GM23338 (cell line): ENCODE results near the gene USH2A. TPM values are rescaled to one million over a fixed set of nuclear protein-coding genes. Genes with fewer than 3 reads are reported as not detected.

Experiments
- ATAC-seq: fragments of 200-7000 bp; cut with Tn5 transposase; 3 replicates; pipeline ENCODE4 v1.9.1; 2020
- DNase-seq: peaks from one replicate; pipeline ENCODE4 v3.0.0-alpha.2; 2015; ENCODE audit warnings: low spot score
- H2AFZ ChIP-seq: fragments of 200-600 bp; sonication (generic); 2 replicates; pipeline ENCODE4 v1.8.0; 2016; ENCODE audit warnings: antibody characterized with exemption, mild to moderate bottlenecking, moderate library complexity
- H3F3A ChIP-seq: fragments of 200-600 bp; sonication (generic); replicated peaks from 2 replicates; pipeline ENCODE4 v1.8.0; 2017; ENCODE audit warnings: antibody characterized with exemption, mixed run types, low read depth
- H3K27ac ChIP-seq: fragments of 200-600 bp; sonication (generic); 2 replicates; pipeline ENCODE4 v1.6.1; 2016; ENCODE audit warnings: low read depth
- H3K27me3 ChIP-seq: fragments of 200-600 bp; sonication (generic); 2 replicates; pipeline ENCODE4 v1.8.0; 2016; ENCODE audit warnings: mild to moderate bottlenecking, mixed run types, moderate library complexity; ENCODE audit not compliant: insufficient read depth
- H3K36me3 ChIP-seq: fragments of 200-600 bp; sonication (generic); 2 replicates; pipeline ENCODE4 v1.8.0; 2016; ENCODE audit warnings: mild to moderate bottlenecking; ENCODE audit not compliant: insufficient read depth
- H3K4me1 ChIP-seq: fragments of 200-600 bp; sonication (generic); 2 replicates; pipeline ENCODE4 v1.8.0; 2016; ENCODE audit warnings: mild to moderate bottlenecking, moderate library complexity; ENCODE audit not compliant: insufficient read depth
- H3K4me2 ChIP-seq: fragments of 200-600 bp; sonication (generic); 2 replicates; pipeline ENCODE4 v1.7.1; 2017; ENCODE audit warnings: mixed run types
- H3K4me3 ChIP-seq: fragments of 200-600 bp; sonication (generic); 2 replicates; pipeline ENCODE4 v1.6.1; 2016; ENCODE audit warnings: mixed run types
- H3K79me2 ChIP-seq: fragments of 200-600 bp; sonication (generic); replicated peaks from 2 replicates; pipeline ENCODE4 v1.8.0; 2017; ENCODE audit warnings: mild to moderate bottlenecking; ENCODE audit not compliant: insufficient read depth
- H3K9me2 ChIP-seq: fragments of 200-600 bp; sonication (generic); 2 replicates; pipeline ENCODE4 v1.8.0; 2017; ENCODE audit not compliant: insufficient read depth
- H4K20me1 ChIP-seq: fragments of 200-600 bp; sonication (generic); replicated peaks from 2 replicates; pipeline ENCODE4 v1.8.0; 2017; ENCODE audit warnings: mild to moderate bottlenecking; ENCODE audit not compliant: insufficient read depth
- H3K27ac Mint-ChIP-seq: 2 replicates; pipeline ENCODE4 v1.8.0; 2020; ENCODE audit warnings: inconsistent platforms, mild to moderate bottlenecking, moderate library complexity, mixed read lengths
- H3K27me3 Mint-ChIP-seq: 3 replicates; pipeline ENCODE4 v1.8.0; 2022; ENCODE audit warnings: low read depth, mild to moderate bottlenecking, moderate library complexity, mixed read lengths, inconsistent platforms; ENCODE audit not compliant: insufficient read depth, poor library complexity
- H3K36me3 Mint-ChIP-seq: 3 replicates; pipeline ENCODE4 v1.8.0; 2021; ENCODE audit warnings: low read depth, mild to moderate bottlenecking, inconsistent platforms, moderate library complexity, mixed read lengths
- H3K4me1 Mint-ChIP-seq: 3 replicates; pipeline ENCODE4 v1.8.0; 2020; ENCODE audit warnings: mild to moderate bottlenecking, inconsistent platforms, mixed read lengths
- H3K4me3 Mint-ChIP-seq: 3 replicates; pipeline ENCODE4 v1.8.0; 2021; ENCODE audit warnings: moderate library complexity, mild to moderate bottlenecking, inconsistent platforms, mixed read lengths
- H3K9me3 Mint-ChIP-seq: 3 replicates; pipeline ENCODE4 v1.8.0; 2020; ENCODE audit warnings: moderate library complexity, mild to moderate bottlenecking, inconsistent platforms, mixed read lengths
- ETS1 ChIP-seq: IDR thresholded peaks from 2 replicates; pipeline ENCODE4 v1.6.1; 2016; ENCODE audit warnings: antibody characterized with exemption
- EZH2 ChIP-seq: fragments of 200-600 bp; sonication (generic); IDR thresholded peaks from one replicate; pipeline ENCODE4 v1.8.0; 2017; ENCODE audit warnings: antibody characterized with exemption, mild to moderate bottlenecking, low read depth; ENCODE audit not compliant: unreplicated experiment
- JUNB ChIP-seq: IDR thresholded peaks from one replicate; pipeline ENCODE4 v1.6.1; 2016; ENCODE audit warnings: antibody characterized with exemption; ENCODE audit not compliant: unreplicated experiment
- NANOG ChIP-seq: IDR thresholded peaks from 2 replicates; pipeline ENCODE4 v1.6.1; 2016; ENCODE audit warnings: antibody characterized with exemption, borderline replicate concordance
- POLR2AphosphoS5 ChIP-seq: IDR thresholded peaks from 2 replicates; pipeline ENCODE4 v1.6.1; 2016; ENCODE audit warnings: antibody characterized with exemption, low read depth
- STAT1 ChIP-seq: IDR thresholded peaks from one replicate; pipeline ENCODE4 v1.6.1; 2016; ENCODE audit warnings: antibody characterized with exemption; ENCODE audit not compliant: unreplicated experiment
- polyA plus RNA-seq: library from polyadenylated mRNA; unstranded; fragments of >200 nt; fragmentation: Nextera tagmentation; extraction: Ambion mirVana; gene quantifications from 2 replicates; pipeline ENCODE4 v1.2.1, GENCODE V29; 2016
- total RNA-seq: library from RNA; depleted of rRNA; stranded (reverse); fragments of >200 nt; shearing (Covaris generic); gene quantifications from 2 replicates; pipeline ENCODE4 v1.2.3, GENCODE V29; 2014
- TF ChIP-seq, protein P1 (sequence below): IDR thresholded peaks from one replicate; pipeline ENCODE4 v1.6.1; 2018; ENCODE audit warnings: antibody characterized with exemption; ENCODE audit not compliant: unreplicated experiment
- TF ChIP-seq, protein P2 (sequence below): fragments of 250-450 bp; sonication (Bioruptor Pico); IDR thresholded peaks from 2 replicates; pipeline ENCODE4 v1.5.0; 2020; ENCODE audit warnings: mild to moderate bottlenecking, moderate library complexity

USH2A gene
- total and polyA plus RNA-seq, 2 experiments from 2014 or later: 0.03 TPM

DNA sequence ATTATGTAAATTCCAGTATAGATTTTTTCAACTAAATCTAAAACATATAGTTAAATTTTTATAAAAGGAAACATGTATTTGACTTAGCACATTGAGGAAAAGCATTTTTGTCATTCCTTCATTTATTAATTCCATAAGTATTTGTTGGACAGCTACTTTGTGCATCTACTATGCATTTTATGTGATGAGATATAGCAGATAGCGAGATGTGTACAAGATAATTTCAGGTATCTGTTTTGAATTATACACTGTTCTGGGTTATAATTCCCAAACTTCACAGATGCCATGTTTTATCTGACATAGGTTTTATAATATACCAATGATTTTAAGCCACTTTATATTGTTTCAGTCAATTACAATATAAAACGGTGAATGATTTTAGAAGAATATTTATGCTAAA is 398.7 kb downstream of the USH2A start:
- Histone ChIP-seq H3F3A (no peaks in the 10 kb centered on the region), H3K4me1 (no peaks in the 10 kb centered on the region), H4K20me1 (no peaks in the 10 kb centered on the region), H3K79me2 (no peaks in the 10 kb centered on the region), H2AFZ (no peak overlapping the region), H3K27me3 (no peaks in the 10 kb centered on the region), H3K4me3 (no peak overlapping the region), H3K4me2 (no peak overlapping the region), H3K9me2 (peaks cover 3% of the 10 kb centered on the region; the same call in 1 of the 2 replicates), H3K27ac (no peak overlapping the region), H3K36me3 (no peaks in the 10 kb centered on the region)
- H3K4me1 Mint-ChIP-seq: no peaks in the 10 kb centered on the region
- no peaks in the 10 kb centered on the region for H3K36me3 Mint-ChIP-seq
- H3K4me3 Mint-ChIP-seq: no peak overlapping the region
- DNase-seq: no peak
- H3K27ac Mint-ChIP-seq: no peak overlapping the region
- ATAC-seq: no peak
- H3K27me3 Mint-ChIP-seq: no peaks in the 10 kb centered on the region
- TF ChIP-seq STAT1 (no peak), JUNB (no peak), POLR2AphosphoS5 (no peak), EZH2 (no peak), NANOG (no peak), ETS1 (no peak)
- TF ChIP-seq, protein P1, sequence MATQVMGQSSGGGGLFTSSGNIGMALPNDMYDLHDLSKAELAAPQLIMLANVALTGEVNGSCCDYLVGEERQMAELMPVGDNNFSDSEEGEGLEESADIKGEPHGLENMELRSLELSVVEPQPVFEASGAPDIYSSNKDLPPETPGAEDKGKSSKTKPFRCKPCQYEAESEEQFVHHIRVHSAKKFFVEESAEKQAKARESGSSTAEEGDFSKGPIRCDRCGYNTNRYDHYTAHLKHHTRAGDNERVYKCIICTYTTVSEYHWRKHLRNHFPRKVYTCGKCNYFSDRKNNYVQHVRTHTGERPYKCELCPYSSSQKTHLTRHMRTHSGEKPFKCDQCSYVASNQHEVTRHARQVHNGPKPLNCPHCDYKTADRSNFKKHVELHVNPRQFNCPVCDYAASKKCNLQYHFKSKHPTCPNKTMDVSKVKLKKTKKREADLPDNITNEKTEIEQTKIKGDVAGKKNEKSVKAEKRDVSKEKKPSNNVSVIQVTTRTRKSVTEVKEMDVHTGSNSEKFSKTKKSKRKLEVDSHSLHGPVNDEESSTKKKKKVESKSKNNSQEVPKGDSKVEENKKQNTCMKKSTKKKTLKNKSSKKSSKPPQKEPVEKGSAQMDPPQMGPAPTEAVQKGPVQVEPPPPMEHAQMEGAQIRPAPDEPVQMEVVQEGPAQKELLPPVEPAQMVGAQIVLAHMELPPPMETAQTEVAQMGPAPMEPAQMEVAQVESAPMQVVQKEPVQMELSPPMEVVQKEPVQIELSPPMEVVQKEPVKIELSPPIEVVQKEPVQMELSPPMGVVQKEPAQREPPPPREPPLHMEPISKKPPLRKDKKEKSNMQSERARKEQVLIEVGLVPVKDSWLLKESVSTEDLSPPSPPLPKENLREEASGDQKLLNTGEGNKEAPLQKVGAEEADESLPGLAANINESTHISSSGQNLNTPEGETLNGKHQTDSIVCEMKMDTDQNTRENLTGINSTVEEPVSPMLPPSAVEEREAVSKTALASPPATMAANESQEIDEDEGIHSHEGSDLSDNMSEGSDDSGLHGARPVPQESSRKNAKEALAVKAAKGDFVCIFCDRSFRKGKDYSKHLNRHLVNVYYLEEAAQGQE: no peak
- TF ChIP-seq, protein P2, sequence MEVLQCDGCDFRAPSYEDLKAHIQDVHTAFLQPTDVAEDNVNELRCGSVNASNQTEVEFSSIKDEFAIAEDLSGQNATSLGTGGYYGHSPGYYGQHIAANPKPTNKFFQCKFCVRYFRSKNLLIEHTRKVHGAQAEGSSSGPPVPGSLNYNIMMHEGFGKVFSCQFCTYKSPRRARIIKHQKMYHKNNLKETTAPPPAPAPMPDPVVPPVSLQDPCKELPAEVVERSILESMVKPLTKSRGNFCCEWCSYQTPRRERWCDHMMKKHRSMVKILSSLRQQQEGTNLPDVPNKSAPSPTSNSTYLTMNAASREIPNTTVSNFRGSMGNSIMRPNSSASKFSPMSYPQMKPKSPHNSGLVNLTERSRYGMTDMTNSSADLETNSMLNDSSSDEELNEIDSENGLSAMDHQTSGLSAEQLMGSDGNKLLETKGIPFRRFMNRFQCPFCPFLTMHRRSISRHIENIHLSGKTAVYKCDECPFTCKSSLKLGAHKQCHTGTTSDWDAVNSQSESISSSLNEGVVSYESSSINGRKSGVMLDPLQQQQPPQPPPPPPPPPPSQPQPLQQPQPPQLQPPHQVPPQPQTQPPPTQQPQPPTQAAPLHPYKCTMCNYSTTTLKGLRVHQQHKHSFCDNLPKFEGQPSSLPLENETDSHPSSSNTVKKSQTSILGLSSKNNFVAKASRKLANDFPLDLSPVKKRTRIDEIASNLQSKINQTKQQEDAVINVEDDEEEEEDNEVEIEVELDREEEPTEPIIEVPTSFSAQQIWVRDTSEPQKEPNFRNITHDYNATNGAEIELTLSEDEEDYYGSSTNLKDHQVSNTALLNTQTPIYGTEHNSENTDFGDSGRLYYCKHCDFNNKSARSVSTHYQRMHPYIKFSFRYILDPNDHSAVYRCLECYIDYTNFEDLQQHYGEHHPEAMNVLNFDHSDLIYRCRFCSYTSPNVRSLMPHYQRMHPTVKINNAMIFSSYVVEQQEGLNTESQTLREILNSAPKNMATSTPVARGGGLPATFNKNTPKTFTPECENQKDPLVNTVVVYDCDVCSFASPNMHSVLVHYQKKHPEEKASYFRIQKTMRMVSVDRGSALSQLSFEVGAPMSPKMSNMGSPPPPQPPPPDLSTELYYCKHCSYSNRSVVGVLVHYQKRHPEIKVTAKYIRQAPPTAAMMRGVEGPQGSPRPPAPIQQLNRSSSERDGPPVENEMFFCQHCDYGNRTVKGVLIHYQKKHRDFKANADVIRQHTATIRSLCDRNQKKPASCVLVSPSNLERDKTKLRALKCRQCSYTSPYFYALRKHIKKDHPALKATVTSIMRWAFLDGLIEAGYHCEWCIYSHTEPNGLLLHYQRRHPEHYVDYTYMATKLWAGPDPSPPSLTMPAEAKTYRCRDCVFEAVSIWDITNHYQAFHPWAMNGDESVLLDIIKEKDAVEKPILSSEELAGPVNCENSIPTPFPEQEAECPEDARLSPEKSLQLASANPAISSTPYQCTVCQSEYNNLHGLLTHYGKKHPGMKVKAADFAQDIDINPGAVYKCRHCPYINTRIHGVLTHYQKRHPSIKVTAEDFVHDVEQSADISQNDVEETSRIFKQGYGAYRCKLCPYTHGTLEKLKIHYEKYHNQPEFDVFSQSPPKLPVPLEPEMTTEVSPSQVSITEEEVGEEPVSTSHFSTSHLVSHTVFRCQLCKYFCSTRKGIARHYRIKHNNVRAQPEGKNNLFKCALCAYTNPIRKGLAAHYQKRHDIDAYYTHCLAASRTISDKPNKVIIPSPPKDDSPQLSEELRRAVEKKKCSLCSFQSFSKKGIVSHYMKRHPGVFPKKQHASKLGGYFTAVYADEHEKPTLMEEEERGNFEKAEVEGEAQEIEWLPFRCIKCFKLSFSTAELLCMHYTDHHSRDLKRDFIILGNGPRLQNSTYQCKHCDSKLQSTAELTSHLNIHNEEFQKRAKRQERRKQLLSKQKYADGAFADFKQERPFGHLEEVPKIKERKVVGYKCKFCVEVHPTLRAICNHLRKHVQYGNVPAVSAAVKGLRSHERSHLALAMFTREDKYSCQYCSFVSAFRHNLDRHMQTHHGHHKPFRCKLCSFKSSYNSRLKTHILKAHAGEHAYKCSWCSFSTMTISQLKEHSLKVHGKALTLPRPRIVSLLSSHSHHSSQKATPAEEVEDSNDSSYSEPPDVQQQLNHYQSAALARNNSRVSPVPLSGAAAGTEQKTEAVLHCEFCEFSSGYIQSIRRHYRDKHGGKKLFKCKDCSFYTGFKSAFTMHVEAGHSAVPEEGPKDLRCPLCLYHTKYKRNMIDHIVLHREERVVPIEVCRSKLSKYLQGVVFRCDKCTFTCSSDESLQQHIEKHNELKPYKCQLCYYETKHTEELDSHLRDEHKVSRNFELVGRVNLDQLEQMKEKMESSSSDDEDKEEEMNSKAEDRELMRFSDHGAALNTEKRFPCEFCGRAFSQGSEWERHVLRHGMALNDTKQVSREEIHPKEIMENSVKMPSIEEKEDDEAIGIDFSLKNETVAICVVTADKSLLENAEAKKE: no peak
- no peaks in the 10 kb centered on the region for H3K9me3 Mint-ChIP-seq
